Endothelial cell (in vitro differentiated cells): Measurements from ENCODE around the gene FGF14. TPM values are rescaled to one million over a fixed set of nuclear protein-coding genes. Genes with fewer than 3 reads are reported as not detected.

Experiments used
- DNase-seq: peaks from one replicate; pipeline ENCODE4 v3.0.0; 2021; ENCODE audit warnings: low spot score
- H3K27ac Mint-ChIP-seq: one replicate; pipeline ENCODE4 v1.8.0; 2021; ENCODE audit warnings: mixed read lengths, inconsistent platforms; ENCODE audit not compliant: unreplicated experiment
- H3K27me3 Mint-ChIP-seq: one replicate; pipeline ENCODE4 v1.8.0; 2021; ENCODE audit warnings: mild to moderate bottlenecking, moderate library complexity, mixed read lengths, inconsistent platforms; ENCODE audit not compliant: unreplicated experiment
- H3K36me3 Mint-ChIP-seq: one replicate; pipeline ENCODE4 v1.8.0; 2021; ENCODE audit warnings: mild to moderate bottlenecking, low read depth, mixed read lengths, inconsistent platforms; ENCODE audit not compliant: unreplicated experiment
- H3K4me1 Mint-ChIP-seq: one replicate; pipeline ENCODE4 v1.8.0; 2021; ENCODE audit warnings: mild to moderate bottlenecking, mixed read lengths, inconsistent platforms; ENCODE audit not compliant: unreplicated experiment
- H3K4me3 Mint-ChIP-seq: one replicate; pipeline ENCODE4 v1.8.0; 2021; ENCODE audit warnings: mild to moderate bottlenecking, mixed read lengths, inconsistent platforms; ENCODE audit not compliant: unreplicated experiment
- H3K9me3 Mint-ChIP-seq: one replicate; pipeline ENCODE4 v1.8.0; 2021; ENCODE audit warnings: mixed read lengths, inconsistent platforms; ENCODE audit not compliant: unreplicated experiment
- CTCF ChIP-seq: fragments of 200-600 bp; sonication (generic); IDR thresholded peaks from one replicate; pipeline ENCODE4 v1.5.0; 2021; ENCODE audit warnings: antibody characterized with exemption; ENCODE audit not compliant: unreplicated experiment
- total RNA-seq: library from RNA; stranded (reverse); fragmentation: NEBNext Ultra II Directional; extraction: Animal tissue kit (Norgen Biotek cat#: 25700); gene quantifications from one replicate; pipeline ENCODE4 v1.2.1, GENCODE V29; 2021; ENCODE audit not compliant: unreplicated experiment

FGF14 gene
- total RNA-seq, 1 donor from 2014 or later = 0.13 TPM

- Mint-ChIP-seq H3K4me1 (peaks cover 3% of the 10 kb centered on the region), H3K4me3 (no peak overlapping the region), H3K27me3 (no peaks in the 10 kb centered on the region), H3K36me3 (no peaks in the 10 kb centered on the region), H3K9me3 (no peaks in the 10 kb centered on the region), H3K27ac (no peak overlapping the region)
- no peak for TF ChIP-seq CTCF
- no peak for DNase-seq
These were observed 218.2 kb downstream of the FGF14 start for GRCh38 chr13:102183509-102184182.

- no peak overlapping the region for H3K27ac Mint-ChIP-seq
- TF ChIP-seq CTCF = no peak
- H3K4me3 Mint-ChIP-seq = no peak overlapping the region
- no peaks in the 10 kb centered on the region for H3K27me3 Mint-ChIP-seq
- DNase-seq = no peak
- H3K9me3 Mint-ChIP-seq = no peaks in the 10 kb centered on the region
- H3K4me1 Mint-ChIP-seq = peaks cover 3% of the 10 kb centered on the region
- H3K36me3 Mint-ChIP-seq = no peaks in the 10 kb centered on the region
These were observed 219.7 kb downstream of the FGF14 start for GRCh38 chr13:102182170-102182569.

- TF ChIP-seq CTCF = no peak
- Mint-ChIP-seq H3K36me3 (no peaks in the 10 kb centered on the region), H3K27ac (no peak overlapping the region), H3K9me3 (no peaks in the 10 kb centered on the region), H3K27me3 (no peaks in the 10 kb centered on the region), H3K4me1 (peaks cover 3% of the 10 kb centered on the region), H3K4me3 (no peak overlapping the region)
- DNase-seq = no peak
These were observed 224.4 kb downstream of the FGF14 start for GRCh38 chr13:102177431-102177830.

GRCh38 chr13:102176846-102177245 is 225.0 kb downstream of the FGF14 start:
- Mint-ChIP-seq H3K9me3 (no peaks in the 10 kb centered on the region), H3K36me3 (no peaks in the 10 kb centered on the region), H3K4me3 (no peak overlapping the region), H3K27ac (no peak overlapping the region), H3K4me1 (peaks cover 3% of the 10 kb centered on the region), H3K27me3 (no peaks in the 10 kb centered on the region)
- TF ChIP-seq CTCF = no peak
- no peak for DNase-seq

- no peak overlapping the region for H3K27ac Mint-ChIP-seq
- no peak for DNase-seq
- no peaks in the 10 kb centered on the region for H3K36me3 Mint-ChIP-seq
- H3K9me3 Mint-ChIP-seq = no peaks in the 10 kb centered on the region
- H3K4me1 Mint-ChIP-seq = no peaks in the 10 kb centered on the region
- H3K4me3 Mint-ChIP-seq = no peak overlapping the region
- no peaks in the 10 kb centered on the region for H3K27me3 Mint-ChIP-seq
- no peak for TF ChIP-seq CTCF
These were observed 229.4 kb downstream of the FGF14 start for GRCh38 chr13:102172406-102172805.
